IPS-15b (cell line): ENCODE results near the gene LIN37.

Experiments
- H3K27me3 ChIP-seq: one replicate; pipeline ENCODE4 v1.6.1; 2013; ENCODE audit warnings: low read length; ENCODE audit not compliant: control insufficient read depth, insufficient read depth
- H3K36me3 ChIP-seq: one replicate; pipeline ENCODE4 v1.6.1; 2013; ENCODE audit warnings: low read length; ENCODE audit not compliant: control insufficient read depth, insufficient read depth
- H3K4me1 ChIP-seq: one replicate; pipeline ENCODE4 v1.6.1; 2013; ENCODE audit warnings: mild to moderate bottlenecking, low read length; ENCODE audit not compliant: control insufficient read depth, insufficient read depth
- H3K4me3 ChIP-seq: one replicate; pipeline ENCODE4 v1.5.1; 2013; ENCODE audit warnings: low read depth, low read length
- H3K9ac ChIP-seq: one replicate; pipeline ENCODE4 v1.6.1; 2013; ENCODE audit warnings: low read depth, mild to moderate bottlenecking, low read length
- H3K9me3 ChIP-seq: one replicate; pipeline ENCODE4 v1.6.1; 2013; ENCODE audit warnings: mild to moderate bottlenecking, low read length; ENCODE audit not compliant: control insufficient read depth, insufficient read depth

The LIN37 gene

GRCh38 chr19:35731779-35732405, 16.5 kb upstream of the LIN37 start:
- no peaks in the 10 kb centered on the region for H3K27me3 ChIP-seq
- H3K9me3 ChIP-seq = no peaks in the 10 kb centered on the region
- H3K36me3 ChIP-seq = peaks cover 68% of the 10 kb centered on the region
- H3K4me3 ChIP-seq = no peak overlapping the region
- no peaks in the 10 kb centered on the region for H3K4me1 ChIP-seq
- no peak overlapping the region for H3K9ac ChIP-seq

- H3K4me3 ChIP-seq = no peak overlapping the region
- H3K4me1 ChIP-seq = no peaks in the 10 kb centered on the region
- H3K27me3 ChIP-seq = no peaks in the 10 kb centered on the region
- H3K9ac ChIP-seq = no peak overlapping the region
- no peaks in the 10 kb centered on the region for H3K9me3 ChIP-seq
- peaks cover 68% of the 10 kb centered on the region for H3K36me3 ChIP-seq
Observed at GRCh38 chr19:35732540-35733179, 15.7 kb upstream of the LIN37 start.

GRCh38 chr19:35733180-35734125, 14.9 kb upstream of the LIN37 start:
- Histone ChIP-seq H3K4me1 (no peaks in the 10 kb centered on the region), H3K4me3 (no peak overlapping the region), H3K36me3 (peaks cover 68% of the 10 kb centered on the region), H3K9ac (no peak overlapping the region), H3K27me3 (no peaks in the 10 kb centered on the region), H3K9me3 (no peaks in the 10 kb centered on the region)

- Histone ChIP-seq H3K36me3 (peaks cover 68% of the 10 kb centered on the region), H3K4me3 (no peak overlapping the region), H3K27me3 (no peaks in the 10 kb centered on the region), H3K9me3 (no peaks in the 10 kb centered on the region), H3K9ac (no peak overlapping the region), H3K4me1 (no peaks in the 10 kb centered on the region)
Observed at GRCh38 chr19:35734273-35734672, 14.1 kb upstream of the LIN37 start.

GRCh38 chr19:35734889-35735288, 13.5 kb upstream of the LIN37 start:
- Histone ChIP-seq H3K4me3 (no peak overlapping the region), H3K9me3 (no peaks in the 10 kb centered on the region), H3K27me3 (no peaks in the 10 kb centered on the region), H3K9ac (no peak overlapping the region), H3K36me3 (peaks cover 62% of the 10 kb centered on the region), H3K4me1 (no peaks in the 10 kb centered on the region)

- H3K27me3 ChIP-seq = no peaks in the 10 kb centered on the region
- no peak overlapping the region for H3K4me3 ChIP-seq
- H3K9me3 ChIP-seq = no peaks in the 10 kb centered on the region
- no peaks in the 10 kb centered on the region for H3K4me1 ChIP-seq
- H3K9ac ChIP-seq = no peak overlapping the region
- peaks cover 43% of the 10 kb centered on the region for H3K36me3 ChIP-seq
Observed at GRCh38 chr19:35736913-35737886, 11.2 kb upstream of the LIN37 start.

- Histone ChIP-seq H3K36me3 (peaks cover 43% of the 10 kb centered on the region), H3K4me3 (no peak overlapping the region), H3K9me3 (no peaks in the 10 kb centered on the region), H3K4me1 (no peaks in the 10 kb centered on the region), H3K9ac (no peak overlapping the region), H3K27me3 (no peaks in the 10 kb centered on the region)
Observed at GRCh38 chr19:35738021-35738886, 10.1 kb upstream of the LIN37 start.

GRCh38 chr19:35738887-35739229, 9.5 kb upstream of the LIN37 start:
- Histone ChIP-seq H3K27me3 (no peaks in the 10 kb centered on the region), H3K36me3 (peaks cover 38% of the 10 kb centered on the region), H3K4me3 (no peak overlapping the region), H3K9me3 (no peaks in the 10 kb centered on the region), H3K4me1 (no peaks in the 10 kb centered on the region), H3K9ac (no peak overlapping the region)

GRCh38 chr19:35739275-35740107, 8.9 kb upstream of the LIN37 start:
- Histone ChIP-seq H3K4me3 (peak overlapping the region; percentile 88), H3K9me3 (no peaks in the 10 kb centered on the region), H3K36me3 (peaks cover 34% of the 10 kb centered on the region), H3K27me3 (no peaks in the 10 kb centered on the region), H3K4me1 (no peaks in the 10 kb centered on the region), H3K9ac (peak overlapping the region; percentile 47)

- Histone ChIP-seq H3K4me3 (peak overlapping the region; percentile 88), H3K9me3 (no peaks in the 10 kb centered on the region), H3K36me3 (peaks cover 34% of the 10 kb centered on the region), H3K4me1 (no peaks in the 10 kb centered on the region), H3K9ac (peak overlapping the region; percentile 47), H3K27me3 (no peaks in the 10 kb centered on the region)
Observed at GRCh38 chr19:35740108-35740422, 8.3 kb upstream of the LIN37 start.
